ENCODE results near the gene RNASE7.

DNA sequence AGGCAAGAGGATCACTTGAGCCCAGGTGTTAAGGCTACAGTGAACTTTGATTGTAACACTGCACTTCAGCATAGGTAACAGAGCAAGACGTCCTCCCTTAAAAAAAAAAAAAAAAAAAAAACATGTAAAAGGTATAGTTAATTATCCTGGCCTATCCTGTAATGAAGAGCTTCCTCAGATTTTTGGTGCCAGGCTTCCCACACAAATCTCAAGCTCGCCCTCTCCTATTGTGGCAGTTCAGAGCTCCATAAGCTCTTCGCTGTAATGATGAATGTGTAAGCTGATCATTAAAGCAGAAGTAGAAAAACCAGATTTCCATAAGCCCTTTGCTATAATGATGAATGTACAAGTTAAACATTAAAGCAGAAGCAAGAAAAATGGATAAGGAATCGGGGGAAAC, 45.0 kb upstream of the RNASE7 start:
- TF ChIP-seq, protein P1, sequence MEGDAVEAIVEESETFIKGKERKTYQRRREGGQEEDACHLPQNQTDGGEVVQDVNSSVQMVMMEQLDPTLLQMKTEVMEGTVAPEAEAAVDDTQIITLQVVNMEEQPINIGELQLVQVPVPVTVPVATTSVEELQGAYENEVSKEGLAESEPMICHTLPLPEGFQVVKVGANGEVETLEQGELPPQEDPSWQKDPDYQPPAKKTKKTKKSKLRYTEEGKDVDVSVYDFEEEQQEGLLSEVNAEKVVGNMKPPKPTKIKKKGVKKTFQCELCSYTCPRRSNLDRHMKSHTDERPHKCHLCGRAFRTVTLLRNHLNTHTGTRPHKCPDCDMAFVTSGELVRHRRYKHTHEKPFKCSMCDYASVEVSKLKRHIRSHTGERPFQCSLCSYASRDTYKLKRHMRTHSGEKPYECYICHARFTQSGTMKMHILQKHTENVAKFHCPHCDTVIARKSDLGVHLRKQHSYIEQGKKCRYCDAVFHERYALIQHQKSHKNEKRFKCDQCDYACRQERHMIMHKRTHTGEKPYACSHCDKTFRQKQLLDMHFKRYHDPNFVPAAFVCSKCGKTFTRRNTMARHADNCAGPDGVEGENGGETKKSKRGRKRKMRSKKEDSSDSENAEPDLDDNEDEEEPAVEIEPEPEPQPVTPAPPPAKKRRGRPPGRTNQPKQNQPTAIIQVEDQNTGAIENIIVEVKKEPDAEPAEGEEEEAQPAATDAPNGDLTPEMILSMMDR (conservative IDR thresholded peaks at IDR 0.05; ENCODE audit: low read length): no peak
- no peak for TF ChIP-seq EZH2phosphoT487 (IDR thresholded peaks at IDR 0.05; ENCODE audit: borderline replicate concordance, low read depth, low read length)

Data from OCI-LY7 (cell line).